ENCODE measurements around the gene ZBED2. TPM values are rescaled to one million over a fixed set of nuclear protein-coding genes. Genes with fewer than 3 reads are reported as not detected.

Gene ZBED2
- total RNA-seq = not detected in 2 replicates

GRCh38 chr3:111595232-111595631, at the start of gene ZBED2:
TSS of gene ZBED2 (minus strand) at chr3:111595346. CDS start at chr3:111594201, 1,145 bp downstream.

Other genes with a start within 250 kb of the ZBED2 start
- not detected in 2 replicates for gene CD96, start 53.1 kb downstream of the ZBED2 start, total RNA-seq
- 0.15 and 0.34 TPM in 2 replicates for gene PLCXD2, start 79.3 kb upstream of the ZBED2 start, total RNA-seq

All from bronchus fibroblast of lung (primary cell).